H9 (cell line): Measurements from ENCODE around the gene HSD17B8. TPM values are rescaled to one million over a fixed set of nuclear protein-coding genes. Genes with fewer than 3 reads are reported as not detected.

Experiments
- DNase-seq: peaks from one replicate; pipeline ENCODE4 v3.0.0-alpha.2; 2017
- H2AFZ ChIP-seq: one replicate; pipeline ENCODE4 v1.6.1; 2013; ENCODE audit warnings: mild to moderate bottlenecking, low read length, control low read depth, moderate library complexity
- H2AK5ac ChIP-seq: 2 replicates; pipeline ENCODE4 v1.6.1; 2013; ENCODE audit warnings: low read length, control low read depth, mixed read lengths; ENCODE audit not compliant: insufficient read length
- H2BK120ac ChIP-seq: one replicate; pipeline ENCODE4 v1.6.1; 2013; ENCODE audit warnings: low read depth, mild to moderate bottlenecking, low read length, control low read depth, inconsistent platforms; ENCODE audit not compliant: poor library complexity, severe bottlenecking
- H2BK12ac ChIP-seq: 2 replicates; pipeline ENCODE4 v1.6.1; 2013; ENCODE audit warnings: low read length, control low read depth, mixed read lengths, low read depth; ENCODE audit not compliant: insufficient read length
- H2BK15ac ChIP-seq: 2 replicates; pipeline ENCODE4 v1.6.1; 2013; ENCODE audit warnings: low read depth, low read length, control low read depth
- H2BK20ac ChIP-seq: one replicate; pipeline ENCODE4 v1.6.1; 2013; ENCODE audit warnings: low read depth, mild to moderate bottlenecking, low read length, control low read depth, inconsistent platforms; ENCODE audit not compliant: poor library complexity, severe bottlenecking
- H2BK5ac ChIP-seq: 2 replicates; pipeline ENCODE4 v1.6.1; 2013; ENCODE audit warnings: low read length, control low read depth, mixed read lengths; ENCODE audit not compliant: insufficient read length
- H3K14ac ChIP-seq: 2 replicates; pipeline ENCODE4 v1.6.1; 2013; ENCODE audit warnings: low read length, control low read depth; ENCODE audit not compliant: insufficient read depth
- H3K18ac ChIP-seq: 2 replicates; pipeline ENCODE4 v1.6.1; 2013; ENCODE audit warnings: low read depth, mild to moderate bottlenecking, mixed read lengths, low read length, control low read depth; ENCODE audit not compliant: insufficient read length
- H3K23ac ChIP-seq: 2 replicates; pipeline ENCODE4 v1.6.1; 2013; ENCODE audit warnings: low read length, control low read depth, mixed read lengths, low read depth; ENCODE audit not compliant: insufficient read length
- H3K23me2 ChIP-seq: 2 replicates; pipeline ENCODE4 v1.6.1; 2013; ENCODE audit warnings: low read depth, mild to moderate bottlenecking, mixed read lengths, low read length, control low read depth; ENCODE audit not compliant: insufficient read length, poor library complexity, severe bottlenecking
- H3K27ac ChIP-seq: 2 replicates; pipeline ENCODE4 v1.5.1; 2013; ENCODE audit warnings: low read length, control low read depth, mixed read lengths, low read depth; ENCODE audit not compliant: insufficient read length
- H3K27me3 ChIP-seq: 2 replicates; pipeline ENCODE4 v1.6.1; 2013; ENCODE audit warnings: low read length, control low read depth, inconsistent platforms; ENCODE audit not compliant: insufficient read depth
- H3K4ac ChIP-seq: 2 replicates; pipeline ENCODE4 v1.6.1; 2013; ENCODE audit warnings: low read depth, mild to moderate bottlenecking, control low read depth, inconsistent platforms, low read length, moderate library complexity
- H3K4me1 ChIP-seq: 2 replicates; pipeline ENCODE4 v1.6.1; 2013; ENCODE audit warnings: low read length, control low read depth, inconsistent platforms; ENCODE audit not compliant: insufficient read depth
- H3K4me2 ChIP-seq: 2 replicates; pipeline ENCODE4 v1.6.1; 2013; ENCODE audit warnings: low read length, control low read depth, mixed read lengths; ENCODE audit not compliant: insufficient read length, insufficient read depth
- H3K56ac ChIP-seq: 2 replicates; pipeline ENCODE4 v1.6.1; 2013; ENCODE audit warnings: low read depth, mild to moderate bottlenecking, mixed read lengths, low read length, control low read depth; ENCODE audit not compliant: insufficient read length
- H3K79me1 ChIP-seq: 2 replicates; pipeline ENCODE4 v1.6.1; 2013; ENCODE audit warnings: low read depth, mild to moderate bottlenecking, moderate library complexity, low read length, control low read depth, inconsistent platforms; ENCODE audit not compliant: insufficient read depth, poor library complexity, severe bottlenecking
- H3K79me2 ChIP-seq: 2 replicates; pipeline ENCODE4 v1.6.1; 2013; ENCODE audit warnings: low read length, control low read depth, inconsistent platforms; ENCODE audit not compliant: insufficient read depth
- H3K9ac ChIP-seq: 2 replicates; pipeline ENCODE4 v1.6.1; 2013; ENCODE audit warnings: low read length, control low read depth, mixed read lengths; ENCODE audit not compliant: insufficient read length; ENCODE audit errors: extremely low read depth
- H3K9me3 ChIP-seq: one replicate; pipeline ENCODE4 v1.6.1; 2013; ENCODE audit warnings: low read depth, low read length, inconsistent platforms; ENCODE audit not compliant: control insufficient read depth
- H3T11ph ChIP-seq: one replicate; pipeline ENCODE4 v1.6.1; 2013; ENCODE audit warnings: mild to moderate bottlenecking, low read length, control low read depth, inconsistent platforms
- H4K20me1 ChIP-seq: one replicate; pipeline ENCODE4 v1.6.1; 2013; ENCODE audit not compliant: control insufficient read depth, insufficient read length, insufficient read depth
- H4K5ac ChIP-seq: 2 replicates; pipeline ENCODE4 v1.6.1; 2013; ENCODE audit warnings: low read depth, mild to moderate bottlenecking, mixed read lengths, low read length, control low read depth; ENCODE audit not compliant: insufficient read length
- H4K8ac ChIP-seq: replicated peaks from 2 replicates; pipeline ENCODE4 v1.6.1; 2013; ENCODE audit warnings: low read length, control low read depth, mixed read lengths, low read depth; ENCODE audit not compliant: insufficient read length
- H4K91ac ChIP-seq: 2 replicates; pipeline ENCODE4 v1.6.1; 2013; ENCODE audit warnings: low read depth, mild to moderate bottlenecking, moderate library complexity, mixed read lengths, low read length, control low read depth; ENCODE audit not compliant: insufficient read length
- H3K27ac Mint-ChIP-seq, 3 experiments: 2 replicates in 2 of 3; 3 replicates in 1 of 3; pipeline ENCODE4 v1.8.0; 2020 to 2021; ENCODE audit warnings: mixed read lengths in 3 of 3, mild to moderate bottlenecking in 1 of 3, moderate library complexity in 1 of 3
- H3K27me3 Mint-ChIP-seq: 2 replicates; pipeline ENCODE4 v1.8.0; 2021; ENCODE audit warnings: low read depth, mild to moderate bottlenecking, moderate library complexity, mixed read lengths
- H3K36me3 Mint-ChIP-seq, 3 experiments: 2 replicates in 2 of 3; 3 replicates in 1 of 3; pipeline ENCODE4 v1.8.0; 2020 to 2021; ENCODE audit warnings: low read depth in 3 of 3, mixed read lengths in 3 of 3; ENCODE audit not compliant: insufficient read depth in 1 of 3
- H3K4me1 Mint-ChIP-seq, 2 experiments: 2 replicates each; pipeline ENCODE4 v1.8.0; 2020; ENCODE audit warnings: mixed read lengths in 2 of 2
- H3K4me3 Mint-ChIP-seq, 2 experiments: 2 replicates in 1 of 2; 3 replicates in 1 of 2; pipeline ENCODE4 v1.8.0; 2020 to 2021; ENCODE audit warnings: mild to moderate bottlenecking in 2 of 2, mixed read lengths in 2 of 2, moderate library complexity in 1 of 2
- H3K9me3 Mint-ChIP-seq, 2 experiments: 2 replicates in 1 of 2; 3 replicates in 1 of 2; pipeline ENCODE4 v1.8.0; 2020; ENCODE audit warnings: mild to moderate bottlenecking in 2 of 2, mixed read lengths in 2 of 2, moderate library complexity in 1 of 2
- CTCF ChIP-seq: fragments of 200-600 bp; sonication (generic); conservative IDR thresholded peaks from 3 replicates; pipeline ENCODE4 v1.8.0; 2021; ENCODE audit warnings: antibody characterized with exemption, mild to moderate bottlenecking
- WGBS: extraction: QIAGEN DNeasy Blood & Tissue Kit; methylation state at CpG from one replicate; pipeline ENCODE4 v1.1.7; 2013; ENCODE audit warnings: missing lambda C conversion rate, low lambda C conversion rate, mixed read lengths; ENCODE audit not compliant: insufficient read length; ENCODE audit errors: extremely low coverage; 5-methylcytosine and 5-hydroxymethylcytosine counted together
- total RNA-seq: library from RNA; stranded (reverse); gene quantifications from 2 replicates; pipeline ENCODE4 v1.2.1, GENCODE V29; 2021

Gene HSD17B8
- total RNA-seq, 1 experiment from 2014 or later, result 7.1 TPM

GRCh38 chr6:33181141-33181540 is 23.3 kb upstream of the HSD17B8 start:
- Histone ChIP-seq H2BK5ac (no peak overlapping the region), H3K23me2 (no peaks in the 10 kb centered on the region), H3K14ac (no peak overlapping the region), H2AK5ac (no peak overlapping the region), H3K9me3 (no peaks in the 10 kb centered on the region), H4K91ac (no peak overlapping the region), H3K4ac (no peak overlapping the region), H4K20me1 (no peaks in the 10 kb centered on the region), H3K18ac (no peak overlapping the region), H3K23ac (no peak overlapping the region), H2BK120ac (no peak overlapping the region), H4K8ac (no peak overlapping the region), H3K4me2 (no peak overlapping the region), H3K27me3 (no peaks in the 10 kb centered on the region; the same call in 1 of the 2 replicates), H3K79me1 (no peaks in the 10 kb centered on the region), H3K56ac (no peak overlapping the region), H4K5ac (no peak overlapping the region), H3K4me1 (no peaks in the 10 kb centered on the region; the same call in 1 of the 2 replicates), H3T11ph (no peak overlapping the region), H2BK15ac (no peak overlapping the region), H3K79me2 (no peaks in the 10 kb centered on the region), H2AFZ (no peak overlapping the region), H2BK20ac (no peak overlapping the region), H3K27ac (no peak overlapping the region), H3K9ac (no peak overlapping the region), H2BK12ac (no peak overlapping the region)
- H3K27ac Mint-ChIP-seq, result no peak overlapping the region
- DNase-seq, result no peak
- TF ChIP-seq CTCF, result no peak
- peaks cover 3 to 12% of the 10 kb centered on the region in 2 experiments for H3K4me1 Mint-ChIP-seq
- WGBS, result no CpG with 5 or more reads among the region's 7 CpGs
- no peak overlapping the region for H3K4me3 Mint-ChIP-seq
- no peaks in the 10 kb centered on the region; a peak in 1 of 5 replicates for H3K9me3 Mint-ChIP-seq
- peaks cover 31% of the 10 kb centered on the region for H3K27me3 Mint-ChIP-seq
- peaks cover 0 to 2% (median 0%) of the 10 kb centered on the region in 3 experiments; a peak in 2 of 7 replicates for H3K36me3 Mint-ChIP-seq
